Measurements from ENCODE around the gene MPZL1. TPM values are rescaled to one million over a fixed set of nuclear protein-coding genes. Genes with fewer than 3 reads are reported as not detected.
A peak's percentile ranks its signal among the peaks of the same experiment; 100 is the strongest.

MPZL1 gene
- total RNA-seq, 2 donors from 2014 or later: 112 to 144 TPM

DNA sequence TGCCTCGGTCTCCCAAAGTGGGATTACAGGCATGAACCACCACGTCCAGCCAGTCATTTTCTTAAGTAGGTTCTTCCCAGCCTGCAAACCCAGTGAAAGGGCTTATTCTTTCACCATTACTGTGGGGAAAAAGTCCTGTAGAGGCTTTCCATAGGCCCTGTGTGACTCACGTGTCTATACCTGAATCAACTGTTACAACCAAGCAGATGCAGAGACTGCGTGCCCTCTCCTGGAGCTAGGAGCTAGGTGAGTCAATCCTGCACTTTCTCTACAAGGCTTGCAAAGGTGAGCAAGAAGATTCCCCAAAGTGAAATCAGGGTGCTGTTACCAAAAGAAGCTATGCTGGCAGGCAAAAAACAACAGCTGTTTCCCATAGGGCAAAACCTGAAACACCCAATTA lies 13.8 kb upstream of the MPZL1 start:
- TF ChIP-seq, protein P1, sequence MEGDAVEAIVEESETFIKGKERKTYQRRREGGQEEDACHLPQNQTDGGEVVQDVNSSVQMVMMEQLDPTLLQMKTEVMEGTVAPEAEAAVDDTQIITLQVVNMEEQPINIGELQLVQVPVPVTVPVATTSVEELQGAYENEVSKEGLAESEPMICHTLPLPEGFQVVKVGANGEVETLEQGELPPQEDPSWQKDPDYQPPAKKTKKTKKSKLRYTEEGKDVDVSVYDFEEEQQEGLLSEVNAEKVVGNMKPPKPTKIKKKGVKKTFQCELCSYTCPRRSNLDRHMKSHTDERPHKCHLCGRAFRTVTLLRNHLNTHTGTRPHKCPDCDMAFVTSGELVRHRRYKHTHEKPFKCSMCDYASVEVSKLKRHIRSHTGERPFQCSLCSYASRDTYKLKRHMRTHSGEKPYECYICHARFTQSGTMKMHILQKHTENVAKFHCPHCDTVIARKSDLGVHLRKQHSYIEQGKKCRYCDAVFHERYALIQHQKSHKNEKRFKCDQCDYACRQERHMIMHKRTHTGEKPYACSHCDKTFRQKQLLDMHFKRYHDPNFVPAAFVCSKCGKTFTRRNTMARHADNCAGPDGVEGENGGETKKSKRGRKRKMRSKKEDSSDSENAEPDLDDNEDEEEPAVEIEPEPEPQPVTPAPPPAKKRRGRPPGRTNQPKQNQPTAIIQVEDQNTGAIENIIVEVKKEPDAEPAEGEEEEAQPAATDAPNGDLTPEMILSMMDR (IDR thresholded peaks at IDR 0.05): no peak
- no peak for DNase-seq
- H3K4me3 ChIP-seq: no peak overlapping the region
- H3K4me1 ChIP-seq: no peaks in the 10 kb centered on the region
- no peak overlapping the region for H3K9ac ChIP-seq (ENCODE audit: low read depth in 2 of 2, low read length in 2 of 2)
- no peak overlapping the region for H3K27ac ChIP-seq
- no peaks in the 10 kb centered on the region for H3K36me3 ChIP-seq
- H3K27me3 ChIP-seq: no peaks in the 10 kb centered on the region
- no peaks in the 10 kb centered on the region for H3K9me3 ChIP-seq
- intact Hi-C loops (cut with DNase I): no loop called here

DNA sequence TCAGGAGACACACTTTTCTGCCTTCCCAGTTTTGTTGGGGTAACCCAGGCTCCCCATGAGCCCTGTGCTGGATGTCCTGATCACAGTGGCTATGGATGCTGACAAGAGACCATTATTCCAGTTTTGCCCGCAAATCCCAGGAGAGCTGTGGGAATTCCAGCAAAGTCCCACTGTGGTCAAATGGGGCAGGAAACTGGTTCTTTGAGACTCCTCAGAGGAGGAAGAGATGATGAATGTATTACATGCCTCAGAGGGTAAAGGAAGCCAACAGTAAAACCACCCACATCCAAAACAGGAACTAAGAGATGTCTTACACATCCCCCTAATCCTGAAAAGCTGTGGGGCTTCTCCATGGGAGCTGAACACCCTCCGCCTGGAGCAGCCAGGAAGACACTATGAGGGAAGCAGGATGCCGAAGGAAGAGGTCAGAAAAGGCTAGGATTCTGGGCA lies 12.8 kb upstream of the MPZL1 start:
- Histone ChIP-seq H3K9ac (ENCODE audit: low read depth in 2 of 2, low read length in 2 of 2) (no peak overlapping the region), H3K27me3 (no peaks in the 10 kb centered on the region), H3K27ac (no peak overlapping the region), H3K4me1 (no peaks in the 10 kb centered on the region), H3K36me3 (no peaks in the 10 kb centered on the region), H3K9me3 (no peaks in the 10 kb centered on the region), H3K4me3 (no peak overlapping the region)
- TF ChIP-seq, protein P1 (IDR thresholded peaks at IDR 0.05): no peak
- intact Hi-C loops (cut with DNase I): no loop called here
- no peak for DNase-seq

DNA sequence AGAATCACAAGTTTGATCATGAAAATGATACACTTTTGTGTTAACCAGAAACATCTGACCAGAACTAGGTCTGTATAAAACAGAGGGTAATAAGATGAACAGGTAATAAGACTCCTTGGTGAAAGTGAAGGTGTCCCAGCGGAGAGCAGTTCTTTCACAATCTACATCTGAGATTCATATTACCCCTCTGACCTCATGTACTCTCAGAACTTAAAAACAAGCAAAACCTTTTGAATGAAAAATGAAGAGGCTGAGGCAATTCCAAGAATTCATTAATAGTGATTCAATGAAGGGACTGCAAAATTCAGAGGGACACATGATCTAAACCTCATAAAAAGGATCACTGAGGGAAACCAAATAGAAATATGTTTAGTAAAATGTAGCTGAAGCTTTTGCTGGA lies 10.9 kb upstream of the MPZL1 start:
- H3K36me3 ChIP-seq: no peaks in the 10 kb centered on the region
- no peak for DNase-seq
- no peaks in the 10 kb centered on the region for H3K27me3 ChIP-seq
- no peaks in the 10 kb centered on the region for H3K9me3 ChIP-seq
- H3K4me3 ChIP-seq: no peak overlapping the region
- H3K4me1 ChIP-seq: no peaks in the 10 kb centered on the region
- no peak overlapping the region for H3K27ac ChIP-seq
- intact Hi-C loops (cut with DNase I): loop anchor here (10.0 kb wide), 2 partner anchors 224 to 374 kb away; partner anchors contain the start of genes DCAF6 and MPC2
- H3K9ac ChIP-seq (ENCODE audit: low read depth in 2 of 2, low read length in 2 of 2): no peak overlapping the region
- TF ChIP-seq, protein P1 (IDR thresholded peaks at IDR 0.05): no peak

DNA sequence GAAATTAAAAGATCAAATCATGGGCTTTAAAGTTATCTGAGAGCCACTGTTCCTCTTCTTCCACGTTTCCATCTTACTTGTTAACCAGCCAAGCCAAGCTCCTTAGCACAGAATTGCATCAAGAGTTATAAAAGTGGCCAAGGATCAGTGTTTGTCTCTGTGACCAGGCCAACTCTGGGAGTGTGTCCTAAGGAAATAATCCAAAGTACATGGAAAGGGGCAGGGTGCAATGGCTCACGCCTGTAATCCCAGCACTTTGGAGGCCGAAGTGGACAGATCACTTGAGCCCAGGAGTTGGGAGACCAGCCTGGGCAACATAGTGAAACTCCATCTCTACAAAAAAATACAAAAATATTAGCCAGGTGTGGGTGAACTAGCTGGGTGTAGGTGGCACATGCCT lies 10.0 kb upstream of the MPZL1 start:
- intact Hi-C loops (cut with DNase I): loop anchor here (10.0 kb wide), 2 partner anchors 223 to 373 kb away; partner anchors contain the start of genes DCAF6 and MPC2
- no peaks in the 10 kb centered on the region for H3K4me1 ChIP-seq
- peak; percentile 47 for DNase-seq
- no peak overlapping the region for H3K27ac ChIP-seq
- no peaks in the 10 kb centered on the region for H3K9me3 ChIP-seq
- H3K27me3 ChIP-seq: no peaks in the 10 kb centered on the region
- H3K4me3 ChIP-seq: no peak overlapping the region
- no peaks in the 10 kb centered on the region for H3K36me3 ChIP-seq
- TF ChIP-seq, protein P1 (IDR thresholded peaks at IDR 0.05): no peak
- no peak overlapping the region for H3K9ac ChIP-seq (ENCODE audit: low read depth in 2 of 2, low read length in 2 of 2)

DNA sequence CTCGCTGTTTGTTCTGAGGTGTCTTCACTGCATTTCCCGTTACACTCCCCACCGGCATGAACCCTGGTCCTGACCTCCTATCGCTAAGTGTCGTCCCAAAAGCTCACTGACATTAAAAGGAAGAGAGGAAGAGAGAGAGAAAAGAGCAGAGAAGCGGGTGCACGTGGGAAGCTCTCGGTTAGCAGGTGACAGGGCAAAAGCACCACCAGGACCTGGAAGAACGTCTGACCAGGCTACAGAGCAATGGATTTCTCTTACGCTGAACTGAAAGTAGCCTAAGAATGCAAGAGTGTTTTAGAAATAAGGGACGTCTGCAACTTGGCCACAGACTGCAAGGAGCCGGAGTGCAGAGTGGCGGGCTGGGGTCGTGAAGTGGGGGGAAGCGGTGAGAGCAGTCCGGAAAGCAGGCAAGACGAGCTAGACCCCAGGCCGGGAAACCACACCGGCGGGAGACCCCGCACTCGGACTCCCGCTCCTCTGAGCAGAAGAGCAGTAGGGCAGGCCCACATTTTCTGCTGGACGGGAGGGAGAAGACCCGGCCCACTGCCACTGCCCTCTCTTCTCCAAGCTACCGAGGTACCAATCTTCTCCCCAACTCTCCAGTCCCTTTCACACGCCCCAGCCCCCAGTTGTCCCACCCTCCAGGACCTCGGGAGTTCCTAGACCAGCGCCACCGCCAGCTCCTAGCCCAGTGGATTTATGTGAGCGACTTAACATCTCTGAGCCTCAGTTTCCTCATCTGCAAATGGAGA lies 8.3 kb upstream of the MPZL1 start:
- TF ChIP-seq, protein P1 (IDR thresholded peaks at IDR 0.05): no peak
- no peaks in the 10 kb centered on the region for H3K36me3 ChIP-seq
- peak overlapping the region; percentile 75 to 83 for H3K9ac ChIP-seq (ENCODE audit: low read depth in 2 of 2, low read length in 2 of 2)
- DNase-seq: peak; percentile 50
- H3K4me1 ChIP-seq: no peaks in the 10 kb centered on the region
- H3K9me3 ChIP-seq: no peaks in the 10 kb centered on the region
- intact Hi-C loops (cut with DNase I): loop anchor here (10.0 kb wide), 2 partner anchors 221 to 371 kb away; partner anchors contain the start of genes DCAF6 and MPC2
- no peaks in the 10 kb centered on the region for H3K27me3 ChIP-seq
- peak overlapping the region; percentile 46 for H3K4me3 ChIP-seq
- peak overlapping the region; percentile 75 for H3K27ac ChIP-seq
